ENCODE data around the gene NDE1.

GRCh38 chr16:15602285-15603044, 47.6 kb upstream of the NDE1 start:
- no peak for TF ChIP-seq CTCF (IDR thresholded peaks at IDR 0.05; ENCODE audit: low read depth, low read length, missing input control)
- no peak for TF ChIP-seq REST (IDR thresholded peaks at IDR 0.05)
- TF ChIP-seq MAX (IDR thresholded peaks at IDR 0.05): no peak

All from liver (tissue), 2 donors.